Left forelimb (tissue), 1 donor: ENCODE measurements around the gene PRDX3.

Experiments
- DNase-seq: peaks from one replicate; pipeline ENCODE4 v3.0.0-alpha.2; 2018; ENCODE audit warnings: low spot score

PRDX3 gene

GRCh38 chr10:119129721-119130120 is 48.9 kb downstream of the PRDX3 start:
- DNase-seq, result no peak

DNA sequence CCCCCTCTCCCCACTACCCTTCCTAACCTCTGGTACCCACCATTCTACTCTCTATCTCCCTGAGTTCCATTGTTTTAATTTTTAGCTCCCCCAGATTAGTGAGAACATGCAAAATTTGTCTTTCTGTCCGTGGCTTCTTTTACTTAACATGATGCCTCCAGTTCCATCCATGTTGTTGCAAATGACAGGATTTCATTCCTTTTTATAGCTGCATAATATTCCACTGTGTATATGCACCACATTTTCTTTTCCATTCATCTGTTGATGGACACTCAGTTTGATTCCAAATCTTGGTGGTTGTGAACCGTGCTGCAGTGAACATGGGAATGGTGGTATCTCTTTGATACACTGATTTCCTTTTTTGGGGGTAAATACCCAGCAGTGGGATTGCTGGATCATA is 52.7 kb downstream of the PRDX3 start:
- DNase-seq, result no peak

GRCh38 chr10:119120875-119121274 is 57.7 kb downstream of the PRDX3 start:
- no peak for DNase-seq

DNA sequence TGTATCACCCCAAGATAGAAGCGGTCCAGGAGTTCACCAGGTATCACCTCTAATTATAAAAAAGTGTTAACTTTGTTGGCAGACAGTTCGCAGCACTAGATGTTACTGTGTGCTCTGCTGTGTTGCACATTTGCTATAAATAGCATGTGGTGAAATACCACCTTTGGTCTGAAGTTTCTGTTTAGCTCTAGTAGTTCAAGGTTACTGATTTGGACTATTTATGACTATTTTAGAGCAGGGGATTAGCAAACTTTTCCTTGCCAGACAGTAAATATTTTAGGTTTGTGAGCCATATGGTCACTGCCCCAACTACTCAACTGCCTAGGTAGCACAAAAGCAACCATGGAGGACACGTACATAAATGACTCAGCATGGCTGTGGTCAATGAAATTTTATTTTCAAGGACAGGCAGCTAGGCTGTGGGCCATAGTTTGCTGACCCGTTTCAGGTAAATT is 58.2 kb downstream of the PRDX3 start:
- no peak for DNase-seq

GRCh38 chr10:119119400-119119799 is 59.2 kb downstream of the PRDX3 start:
- DNase-seq, result no peak

DNA sequence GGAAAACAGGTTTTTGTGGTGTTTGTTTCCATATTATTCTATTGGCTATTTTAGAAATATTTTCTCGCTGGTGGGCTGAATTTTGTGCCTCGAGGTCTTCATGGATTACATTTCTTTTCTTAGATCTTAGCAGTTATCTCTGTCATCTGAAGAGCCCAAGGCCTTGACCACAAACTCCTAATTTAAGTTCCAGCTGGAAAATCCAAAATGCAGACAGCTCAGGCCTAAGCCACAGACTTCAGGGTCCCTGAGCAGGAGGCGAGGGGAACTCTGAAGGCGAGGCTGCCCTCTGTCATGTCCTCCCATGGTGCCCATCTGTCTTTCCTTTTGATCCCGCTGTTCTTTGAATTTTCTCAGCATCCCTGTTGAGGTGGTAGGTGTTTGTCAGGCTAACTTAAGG is 60.4 kb downstream of the PRDX3 start:
- DNase-seq, result no peak
